Stimulated activated naive CD4-positive, alpha-beta T cell treated with Interleukin-2 at 50 U/mL for 16 hours (primary cell): Measurements from ENCODE around the gene PTPRU.
"Not testable (repeated sequence)": the region's sequence is repeated elsewhere in the genome, so short reads cannot be mapped to it uniquely, and the experiment has no call there.

ENCODE experiments used
- DNase-seq: peaks from one replicate; lab custom pipeline; 2025; lab: John Stamatoyannopoulos, UW

The PTPRU gene

GRCh38 chr1:29290414-29290985 is 54.2 kb downstream of the PTPRU start:
- no peak for DNase-seq

- DNase-seq = no peak
Measured at GRCh38 chr1:29291756-29292155, 55.4 kb downstream of the PTPRU start.

- DNase-seq = no peak
Measured at GRCh38 chr1:29292344-29292743, 56.0 kb downstream of the PTPRU start.

- no peak for DNase-seq
Measured at GRCh38 chr1:29297450-29297849, 61.1 kb downstream of the PTPRU start.

- DNase-seq = no peak
Measured at GRCh38 chr1:29298246-29298645, 61.9 kb downstream of the PTPRU start.

GRCh38 chr1:29299446-29299845 is 63.1 kb downstream of the PTPRU start:
- no peak for DNase-seq

GRCh38 chr1:29301732-29302131 is 65.4 kb downstream of the PTPRU start:
- not testable (repeated sequence) for DNase-seq

GRCh38 chr1:29303201-29304024 is 67.1 kb downstream of the PTPRU start:
- no peak for DNase-seq

GRCh38 chr1:29304025-29304684 is 67.8 kb downstream of the PTPRU start:
- no peak for DNase-seq

- no peak for DNase-seq
Measured at GRCh38 chr1:29305943-29306342, 69.6 kb downstream of the PTPRU start.

GRCh38 chr1:29306471-29307140 is 70.3 kb downstream of the PTPRU start:
- no peak for DNase-seq

GRCh38 chr1:29309075-29309474 is 72.8 kb downstream of the PTPRU start:
- DNase-seq = no peak

GRCh38 chr1:29309621-29310020 is 73.3 kb downstream of the PTPRU start:
- no peak for DNase-seq

GRCh38 chr1:29310616-29311180 is 74.4 kb downstream of the PTPRU start:
- DNase-seq = no peak

GRCh38 chr1:29311352-29312030 is 75.2 kb downstream of the PTPRU start:
- DNase-seq = no peak

GRCh38 chr1:29312469-29313461 is 76.4 kb downstream of the PTPRU start:
- no peak for DNase-seq

GRCh38 chr1:29314685-29315084 is 78.4 kb downstream of the PTPRU start:
- not testable (repeated sequence) for DNase-seq

GRCh38 chr1:29315262-29315661 is 78.9 kb downstream of the PTPRU start:
- DNase-seq = no peak

GRCh38 chr1:29315876-29316275 is 79.6 kb downstream of the PTPRU start:
- DNase-seq = no peak
